ENCODE measurements around the gene PHACTR3. TPM values are rescaled to one million over a fixed set of nuclear protein-coding genes. Genes with fewer than 3 reads are reported as not detected.

Gene PHACTR3
- total RNA-seq, 1 donor from 2014 or later: 1.4 TPM

GRCh38 chr20:59729506-59729905 is 125.2 kb downstream of the PHACTR3 start:
- Histone ChIP-seq H4K20me1 (ENCODE audit: low read depth) (no peaks in the 10 kb centered on the region), H3K9ac (no peak overlapping the region), H3K4me2 (no peak overlapping the region), H3K27me3 (no peaks in the 10 kb centered on the region), H3K36me3 (no peaks in the 10 kb centered on the region), H3K79me2 (ENCODE audit: low read depth) (no peaks in the 10 kb centered on the region), H3K4me3 (no peak overlapping the region), H3F3A (ENCODE audit: low read depth) (no peaks in the 10 kb centered on the region), H3K4me1 (no peaks in the 10 kb centered on the region), H3K9me3 (ENCODE audit: low read depth) (no peaks in the 10 kb centered on the region), H2AFZ (replicated peaks) (no peak overlapping the region), H3K27ac (no peak overlapping the region)
- Mint-ChIP-seq H3K4me1 (no peaks in the 10 kb centered on the region), H3K27ac (no peak overlapping the region), H3K4me3 (no peak overlapping the region), H3K9me3 (no peaks in the 10 kb centered on the region), H3K36me3 (no peaks in the 10 kb centered on the region), H3K27me3 (ENCODE audit: insufficient read depth, low read depth) (peaks cover 9% of the 10 kb centered on the region)
- no peak for DNase-seq (ENCODE audit: low spot score)
- TF ChIP-seq, protein P1, sequence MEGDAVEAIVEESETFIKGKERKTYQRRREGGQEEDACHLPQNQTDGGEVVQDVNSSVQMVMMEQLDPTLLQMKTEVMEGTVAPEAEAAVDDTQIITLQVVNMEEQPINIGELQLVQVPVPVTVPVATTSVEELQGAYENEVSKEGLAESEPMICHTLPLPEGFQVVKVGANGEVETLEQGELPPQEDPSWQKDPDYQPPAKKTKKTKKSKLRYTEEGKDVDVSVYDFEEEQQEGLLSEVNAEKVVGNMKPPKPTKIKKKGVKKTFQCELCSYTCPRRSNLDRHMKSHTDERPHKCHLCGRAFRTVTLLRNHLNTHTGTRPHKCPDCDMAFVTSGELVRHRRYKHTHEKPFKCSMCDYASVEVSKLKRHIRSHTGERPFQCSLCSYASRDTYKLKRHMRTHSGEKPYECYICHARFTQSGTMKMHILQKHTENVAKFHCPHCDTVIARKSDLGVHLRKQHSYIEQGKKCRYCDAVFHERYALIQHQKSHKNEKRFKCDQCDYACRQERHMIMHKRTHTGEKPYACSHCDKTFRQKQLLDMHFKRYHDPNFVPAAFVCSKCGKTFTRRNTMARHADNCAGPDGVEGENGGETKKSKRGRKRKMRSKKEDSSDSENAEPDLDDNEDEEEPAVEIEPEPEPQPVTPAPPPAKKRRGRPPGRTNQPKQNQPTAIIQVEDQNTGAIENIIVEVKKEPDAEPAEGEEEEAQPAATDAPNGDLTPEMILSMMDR (IDR thresholded peaks at IDR 0.05): no peak
- TF ChIP-seq EZH2 (IDR thresholded peaks at IDR 0.05) (no peak), EZH2phosphoT487 (IDR thresholded peaks at IDR 0.05) (no peak)

GRCh38 chr20:59730722-59731121 is 126.4 kb downstream of the PHACTR3 start:
- TF ChIP-seq EZH2phosphoT487 (IDR thresholded peaks at IDR 0.05) (no peak), EZH2 (IDR thresholded peaks at IDR 0.05) (no peak)
- TF ChIP-seq, protein P1 (IDR thresholded peaks at IDR 0.05): no peak
- H3K27me3 Mint-ChIP-seq (ENCODE audit: insufficient read depth, low read depth): peaks cover 9% of the 10 kb centered on the region
- Histone ChIP-seq H2AFZ (replicated peaks) (no peak overlapping the region), H3K27ac (no peak overlapping the region), H3K79me2 (ENCODE audit: low read depth) (no peaks in the 10 kb centered on the region), H3F3A (ENCODE audit: low read depth) (no peaks in the 10 kb centered on the region), H3K36me3 (no peaks in the 10 kb centered on the region), H3K9me3 (ENCODE audit: low read depth) (no peaks in the 10 kb centered on the region), H3K4me1 (no peaks in the 10 kb centered on the region), H3K4me2 (no peak overlapping the region), H3K9ac (no peak overlapping the region), H4K20me1 (ENCODE audit: low read depth) (no peaks in the 10 kb centered on the region), H3K27me3 (no peaks in the 10 kb centered on the region), H3K4me3 (no peak overlapping the region)
- H3K36me3 Mint-ChIP-seq: no peaks in the 10 kb centered on the region
- no peaks in the 10 kb centered on the region for H3K9me3 Mint-ChIP-seq
- no peak overlapping the region for H3K27ac Mint-ChIP-seq
- no peak overlapping the region for H3K4me3 Mint-ChIP-seq
- no peak for DNase-seq (ENCODE audit: low spot score)
- H3K4me1 Mint-ChIP-seq: no peaks in the 10 kb centered on the region

- Mint-ChIP-seq H3K27me3 (ENCODE audit: insufficient read depth, low read depth) (peaks cover 11% of the 10 kb centered on the region), H3K4me3 (no peak overlapping the region), H3K27ac (no peak overlapping the region), H3K36me3 (no peaks in the 10 kb centered on the region), H3K4me1 (no peaks in the 10 kb centered on the region), H3K9me3 (no peaks in the 10 kb centered on the region)
- TF ChIP-seq, protein P1 (IDR thresholded peaks at IDR 0.05): no peak
- TF ChIP-seq EZH2 (IDR thresholded peaks at IDR 0.05): no peak
- TF ChIP-seq EZH2phosphoT487 (IDR thresholded peaks at IDR 0.05): no peak
- no peak overlapping the region for H3K4me3 ChIP-seq
- H3K4me1 ChIP-seq: no peaks in the 10 kb centered on the region
- H3K9me3 ChIP-seq (ENCODE audit: low read depth): no peaks in the 10 kb centered on the region
- no peaks in the 10 kb centered on the region for H4K20me1 ChIP-seq (ENCODE audit: low read depth)
- no peaks in the 10 kb centered on the region for H3K79me2 ChIP-seq (ENCODE audit: low read depth)
- no peaks in the 10 kb centered on the region for H3F3A ChIP-seq (ENCODE audit: low read depth)
- H2AFZ ChIP-seq (replicated peaks): no peak overlapping the region
- H3K36me3 ChIP-seq: no peaks in the 10 kb centered on the region
- no peak for DNase-seq (ENCODE audit: low spot score)
- no peaks in the 10 kb centered on the region for H3K27me3 ChIP-seq
- H3K9ac ChIP-seq: no peak overlapping the region
- no peak overlapping the region for H3K4me2 ChIP-seq
- H3K27ac ChIP-seq: no peak overlapping the region
Observed at GRCh38 chr20:59731376-59731775, 127.0 kb downstream of the PHACTR3 start.

All from neural progenitor cell (in vitro differentiated cells).